Astrocyte of the spinal cord (primary cell): ENCODE results near the gene GALNT6.

Source experiments
- DNase-seq: peaks from one replicate; pipeline ENCODE4 v3.0.0; 2011; ENCODE audit warnings: low read depth, low spot score
- H3K4me3 ChIP-seq: 2 replicates; pipeline ENCODE4 v1.5.1; 2011; ENCODE audit warnings: low read depth, mild to moderate bottlenecking, low read length, moderate library complexity
- CTCF ChIP-seq: IDR thresholded peaks from 2 replicates; pipeline ENCODE4 v1.5.1; 2012; ENCODE audit warnings: low read depth, mild to moderate bottlenecking, low read length, inconsistent platforms
- in situ Hi-C: cut with HindIII; loops from 2 replicates; pipeline ENCODE4 v1.10.0; 2017; ENCODE audit warnings: low sequenced_read_pairs

The GALNT6 gene

GRCh38 chr12:51362747-51363342 is 28.4 kb downstream of the GALNT6 start:
- no peak for DNase-seq
- in situ Hi-C loops, result no loop called here
- no peak overlapping the region for H3K4me3 ChIP-seq
- TF ChIP-seq CTCF, result no peak

GRCh38 chr12:51362307-51362706 is 28.9 kb downstream of the GALNT6 start:
- in situ Hi-C loops, result no loop called here
- no peak for TF ChIP-seq CTCF
- DNase-seq, result no peak
- H3K4me3 ChIP-seq, result no peak overlapping the region

GRCh38 chr12:51361161-51362016 is 29.8 kb downstream of the GALNT6 start:
- H3K4me3 ChIP-seq, result no peak overlapping the region
- in situ Hi-C loops, result no loop called here
- TF ChIP-seq CTCF, result peak; percentile 13
- no peak for DNase-seq

GRCh38 chr12:51360315-51360714 is 30.9 kb downstream of the GALNT6 start:
- H3K4me3 ChIP-seq, result no peak overlapping the region
- no peak for DNase-seq
- in situ Hi-C loops, result no loop called here
- no peak for TF ChIP-seq CTCF

- no peak overlapping the region for H3K4me3 ChIP-seq
- DNase-seq, result no peak
- TF ChIP-seq CTCF, result no peak
- in situ Hi-C loops, result no loop called here
These were observed 31.4 kb downstream of the GALNT6 start for GRCh38 chr12:51359851-51360250.

GRCh38 chr12:51358496-51358895 is 32.7 kb downstream of the GALNT6 start:
- in situ Hi-C loops, result no loop called here
- no peak for TF ChIP-seq CTCF
- no peak for DNase-seq
- H3K4me3 ChIP-seq, result no peak overlapping the region
